Adrenal gland (tissue), 5 donors: ENCODE data around the gene KLHL4.

Source experiments
- CTCF ChIP-seq, 6 experiments: fragments of 450-650 bp in 4 of 6; fragments of 200-600 bp in 2 of 6; sonication (generic) in 1 of 6; IDR thresholded peaks; 1 replicate in 5 of 6; 2 replicates in 1 of 6; pipeline versions ENCODE4 v1.5.1 to v1.8.0; 2016 to 2021; ENCODE audit warnings: antibody characterized with exemption in 6 of 6, mild to moderate bottlenecking in 2 of 6, moderate library complexity in 1 of 6
- POLR2A ChIP-seq, 2 donors: fragments of 450-650 bp; IDR thresholded peaks; one replicate each; pipeline ENCODE4 v1.6.1; 2017; ENCODE audit warnings: antibody characterized with exemption in 2 of 2, mild to moderate bottlenecking in 2 of 2, moderate library complexity in 1 of 2
- donor health status: DM: no; HTN: no; CAD: no.

DNA sequence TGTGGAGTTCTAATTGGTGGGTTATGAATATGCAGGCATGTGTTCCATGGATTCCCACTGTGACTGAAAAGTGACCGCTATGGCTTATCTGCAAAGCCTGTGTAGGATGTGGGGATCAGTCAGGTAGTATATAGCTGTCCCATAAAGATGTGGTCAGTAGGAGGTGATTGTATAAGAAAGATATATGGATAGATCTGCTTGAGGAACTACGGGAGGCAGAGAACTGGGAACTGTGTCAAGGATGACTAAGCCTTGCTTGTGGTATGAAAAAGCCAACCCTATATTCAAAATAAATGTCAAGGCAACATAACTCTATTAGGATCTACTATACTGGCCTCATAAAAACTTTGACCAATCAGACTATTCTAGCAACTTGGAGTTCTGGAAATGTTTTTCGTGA, 185.2 kb downstream of the KLHL4 start:
- TF ChIP-seq CTCF (IDR thresholded peaks at IDR 0.05) (no peak), POLR2A (IDR thresholded peaks at IDR 0.05) (no peak)
